ENCODE measurements around the gene SHISAL2A. TPM values are rescaled to one million over a fixed set of nuclear protein-coding genes. Genes with fewer than 3 reads are reported as not detected.

The SHISAL2A gene
- total and polyA plus RNA-seq, 2 of the 4 experiments (the other 2 are of a cell fraction): not detected

- Histone ChIP-seq H2AK5ac (ENCODE audit: low read depth, low read length) (no peak overlapping the region), H3K14ac (replicated peaks; ENCODE audit: low read depth, low read length) (no peak overlapping the region), H4K5ac (ENCODE audit: low read depth, low read length) (no peak overlapping the region), H4K91ac (ENCODE audit: insufficient read depth, low read depth, low read length) (no peak overlapping the region), H2BK5ac (ENCODE audit: low read depth, low read length, poor library complexity, severe bottlenecking) (no peak overlapping the region), H3K56ac (ENCODE audit: extremely low read depth, insufficient read depth, low read length) (no peak overlapping the region), H3K4me2 (ENCODE audit: low read depth, low read length) (no peak overlapping the region), H3K4me3 (ENCODE audit: insufficient read depth, low read depth, low read length) (no peak overlapping the region), H3K27me3 (ENCODE audit: control insufficient read depth, insufficient read depth, low read length) (peaks cover 18% of the 10 kb centered on the region), H3K27ac (ENCODE audit: insufficient read depth, low read length) (no peak overlapping the region), H3K23ac (ENCODE audit: low read depth, low read length) (no peak overlapping the region), H3K9me1 (ENCODE audit: insufficient read depth, low read length) (no peaks in the 10 kb centered on the region), H3K9ac (ENCODE audit: low read depth, low read length) (no peak overlapping the region), H2BK120ac (ENCODE audit: low read depth, low read length) (no peak overlapping the region), H3K18ac (ENCODE audit: low read depth, low read length) (no peak overlapping the region), H3K36me3 (ENCODE audit: control insufficient read depth, insufficient read depth, low read length) (no peaks in the 10 kb centered on the region), H2BK20ac (ENCODE audit: low read depth, low read length) (no peak overlapping the region), H2AK9ac (replicated peaks; ENCODE audit: low read depth, low read length, poor library complexity) (no peak overlapping the region), H3K9me3 (ENCODE audit: control insufficient read depth, insufficient read depth, low read length) (no peaks in the 10 kb centered on the region), H3K4me1 (ENCODE audit: control insufficient read depth, insufficient read depth, low read length) (peaks cover 1% of the 10 kb centered on the region; the same call in 1 of the 2 replicates), H3K79me1 (ENCODE audit: low read depth in 1 of 2, low read length in 2 of 2) (no peaks in the 10 kb centered on the region), H4K20me1 (ENCODE audit: insufficient read depth, low read length) (no peaks in the 10 kb centered on the region), H3K4ac (ENCODE audit: low read depth, low read length) (no peak overlapping the region), H2AFZ (replicated peaks; ENCODE audit: low read length, poor library complexity) (no peak overlapping the region), H2BK15ac (ENCODE audit: low read depth, low read length) (no peak overlapping the region), H4K8ac (ENCODE audit: low read depth in 2 of 2, low read length in 2 of 2) (no peak overlapping the region)
- ChIA-PET CTCF (interaction anchor here (0.6 kb wide), 1 partner anchor 870 kb away, joined by 5 read pairs; no protein-coding TSS in a partner anchor), POLR2A (ENCODE audit: unreplicated experiment) (no interaction called here)
- no peak for ATAC-seq (ENCODE audit: low read depth)
- DNase-seq: no peak
- TF ChIP-seq USF2 (IDR thresholded peaks at IDR 0.05; ENCODE audit: low read depth, low read length) (no peak), FOS (IDR thresholded peaks at IDR 0.05; ENCODE audit: low read depth, low read length) (no peak), MAFK (IDR thresholded peaks at IDR 0.05; ENCODE audit: low read depth, low read length) (no peak), ELK1 (IDR thresholded peaks at IDR 0.05; ENCODE audit: borderline replicate concordance, low read depth, low read length) (no peak), RCOR1 (IDR thresholded peaks at IDR 0.05; ENCODE audit: insufficient replicate concordance, low read length) (no peak), BHLHE40 (IDR thresholded peaks at IDR 0.05; ENCODE audit: low read depth, low read length) (no peak), SMC3 (IDR thresholded peaks at IDR 0.05; ENCODE audit: low read depth, low read length) (no peak), NFE2L2 (IDR thresholded peaks at IDR 0.05; ENCODE audit: low read depth, low read length) (no peak), CTCF (conservative IDR thresholded peaks at IDR 0.05; ENCODE audit: low read depth, low read length) (no peak), POLR2A (IDR thresholded peaks at IDR 0.05; ENCODE audit: low read depth, low read length) (no peak), CEBPB (IDR thresholded peaks at IDR 0.05; ENCODE audit: low read depth, low read length) (no peak), MXI1 (IDR thresholded peaks at IDR 0.05; ENCODE audit: borderline replicate concordance, low read depth, low read length) (no peak), MAZ (IDR thresholded peaks at IDR 0.05; ENCODE audit: borderline replicate concordance, low read depth, low read length) (no peak), CHD1 (IDR thresholded peaks at IDR 0.05; ENCODE audit: low read depth, low read length) (no peak)
- intact Hi-C loops (cut with micrococcal nuclease) (no loop called here), dilution Hi-C loops (cut with HindIII; ENCODE audit: low sequenced_read_pairs, unreplicated experiment) (no loop called here), in situ Hi-C loops (cut with MboI; ENCODE audit: low sequenced_read_pairs) (no loop called here)
- no TSS peak for BruUV-seq (replicated peaks)
- WGBS, 2 experiments (ENCODE audit: extremely low coverage in 2 of 2, insufficient read length in 1 of 2): no CpG with 5 or more reads among the region's 6 CpGs
These were observed 42.7 kb upstream of the SHISAL2A start for GRCh38 chr1:52590266-52590665.
